Epithelial cell of esophagus (primary cell): ENCODE measurements around the gene LIMCH1.
"Not testable (repeated sequence)": the region's sequence is repeated elsewhere in the genome, so short reads cannot be mapped to it uniquely, and the experiment has no call there.

Source experiments
- DNase-seq: peaks from one replicate; pipeline ENCODE4 v3.0.0; 2010; ENCODE audit warnings: low read depth
- H3K4me3 ChIP-seq: 2 replicates; pipeline ENCODE4 v1.5.1; 2011; ENCODE audit warnings: mild to moderate bottlenecking, low read length, control low read depth
- TF ChIP-seq, protein P1 (sequence below): IDR thresholded peaks from 2 replicates; pipeline ENCODE4 v1.5.1; 2011; ENCODE audit warnings: low read depth, mild to moderate bottlenecking, low read length, control low read depth, inconsistent platforms; ENCODE audit not compliant: insufficient read depth; ENCODE audit errors: missing control alignments

Gene LIMCH1

DNA sequence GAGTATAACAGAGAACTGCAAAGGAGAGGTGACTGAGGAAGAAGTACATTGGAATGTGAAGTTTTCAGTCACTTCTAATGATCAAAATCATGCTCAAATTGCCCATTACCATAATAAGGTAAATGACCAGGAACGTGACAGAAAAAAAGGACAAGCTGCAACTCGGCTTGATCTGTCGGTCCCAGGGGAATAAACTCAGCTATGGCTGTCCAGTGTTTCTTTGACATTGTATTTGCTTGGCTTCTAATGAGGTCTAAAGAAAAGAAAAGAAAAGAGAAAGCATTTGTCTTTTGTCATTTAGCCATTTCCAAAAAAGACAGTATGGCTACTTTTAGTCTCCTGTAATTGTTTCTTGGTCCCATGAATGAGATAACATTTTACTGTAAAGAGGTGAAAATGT, 185.3 kb downstream of the LIMCH1 start:
- H3K4me3 ChIP-seq: no peak overlapping the region
- TF ChIP-seq, protein P1, sequence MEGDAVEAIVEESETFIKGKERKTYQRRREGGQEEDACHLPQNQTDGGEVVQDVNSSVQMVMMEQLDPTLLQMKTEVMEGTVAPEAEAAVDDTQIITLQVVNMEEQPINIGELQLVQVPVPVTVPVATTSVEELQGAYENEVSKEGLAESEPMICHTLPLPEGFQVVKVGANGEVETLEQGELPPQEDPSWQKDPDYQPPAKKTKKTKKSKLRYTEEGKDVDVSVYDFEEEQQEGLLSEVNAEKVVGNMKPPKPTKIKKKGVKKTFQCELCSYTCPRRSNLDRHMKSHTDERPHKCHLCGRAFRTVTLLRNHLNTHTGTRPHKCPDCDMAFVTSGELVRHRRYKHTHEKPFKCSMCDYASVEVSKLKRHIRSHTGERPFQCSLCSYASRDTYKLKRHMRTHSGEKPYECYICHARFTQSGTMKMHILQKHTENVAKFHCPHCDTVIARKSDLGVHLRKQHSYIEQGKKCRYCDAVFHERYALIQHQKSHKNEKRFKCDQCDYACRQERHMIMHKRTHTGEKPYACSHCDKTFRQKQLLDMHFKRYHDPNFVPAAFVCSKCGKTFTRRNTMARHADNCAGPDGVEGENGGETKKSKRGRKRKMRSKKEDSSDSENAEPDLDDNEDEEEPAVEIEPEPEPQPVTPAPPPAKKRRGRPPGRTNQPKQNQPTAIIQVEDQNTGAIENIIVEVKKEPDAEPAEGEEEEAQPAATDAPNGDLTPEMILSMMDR: no peak
- DNase-seq: no peak

DNA sequence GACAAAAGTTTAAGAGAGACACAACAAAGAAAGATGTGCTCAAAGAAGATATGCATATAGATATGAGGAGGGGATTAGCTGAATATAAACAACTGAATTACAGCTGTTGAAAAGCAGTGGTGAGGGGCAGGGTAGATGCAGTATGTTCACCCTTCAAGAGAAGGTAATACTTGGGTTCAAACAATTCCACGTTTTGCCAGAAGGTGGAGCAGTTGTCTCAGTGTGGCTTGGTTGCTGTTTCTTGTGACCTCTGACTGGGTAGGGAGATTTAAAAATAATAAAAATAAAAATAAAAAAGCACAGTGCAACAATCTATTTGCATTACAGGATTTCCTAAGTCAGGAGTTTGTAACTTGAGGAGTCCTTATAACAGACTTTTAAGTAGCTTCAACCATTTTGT, 187.3 kb downstream of the LIMCH1 start:
- H3K4me3 ChIP-seq: no peak overlapping the region
- no peak for DNase-seq
- TF ChIP-seq, protein P1: no peak

DNA sequence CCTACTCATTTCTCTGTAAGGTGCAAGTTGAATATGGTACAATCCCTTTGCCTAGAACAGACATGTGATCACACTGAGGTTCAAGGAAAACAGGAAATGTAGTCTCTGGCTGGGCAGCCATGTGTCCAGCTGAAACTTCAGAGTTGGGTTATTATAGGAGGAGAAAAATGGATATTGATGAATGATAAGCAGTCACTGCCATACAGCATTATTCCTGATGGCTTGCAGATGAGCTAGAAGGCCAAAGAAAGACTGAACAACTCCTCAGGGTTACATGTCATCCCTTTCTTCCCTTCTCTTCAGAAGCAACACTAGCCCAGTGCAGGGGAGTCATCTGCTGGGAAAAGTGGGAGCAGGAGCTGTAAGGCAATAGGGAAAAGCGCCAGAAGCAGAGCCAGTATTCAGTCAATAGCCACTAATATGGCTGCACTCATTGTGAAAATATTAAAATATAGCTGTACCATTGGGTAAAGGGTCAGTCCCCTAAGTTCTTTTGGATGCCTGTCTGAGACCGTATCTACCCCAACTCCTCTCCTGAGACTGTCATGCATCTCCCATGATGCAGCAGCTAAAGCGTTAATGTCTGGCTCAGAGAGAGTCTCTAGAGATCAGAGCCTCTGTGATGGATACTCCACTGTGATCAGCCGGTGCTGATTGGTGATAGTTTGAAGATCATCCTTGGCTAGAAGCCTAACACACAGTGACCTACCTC, 190.1 kb downstream of the LIMCH1 start:
- H3K4me3 ChIP-seq: no peak overlapping the region
- no peak for DNase-seq
- TF ChIP-seq, protein P1: no peak

DNA sequence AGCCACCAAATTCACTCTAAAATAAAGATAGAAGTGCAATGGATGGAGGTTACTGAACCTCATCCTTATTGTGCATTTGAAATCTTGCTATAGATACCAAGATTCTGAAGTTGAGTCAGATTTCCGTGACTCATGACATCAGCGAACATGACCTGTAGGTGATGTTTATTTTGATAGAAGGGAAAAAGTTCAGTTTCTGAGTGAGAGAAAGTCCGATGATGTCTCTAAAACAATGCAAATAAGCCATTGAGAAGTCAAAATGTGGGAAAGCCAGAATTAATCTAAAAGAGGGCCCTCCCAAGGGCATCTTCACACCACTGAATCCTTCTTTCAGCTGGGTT, 190.6 kb downstream of the LIMCH1 start:
- DNase-seq: peak; percentile 42
- TF ChIP-seq, protein P1: no peak
- H3K4me3 ChIP-seq: no peak overlapping the region

GRCh38 chr4:41731569-41732126, 193.7 kb downstream of the LIMCH1 start:
- H3K4me3 ChIP-seq: no peak overlapping the region
- TF ChIP-seq, protein P1: no peak
- DNase-seq: no peak

DNA sequence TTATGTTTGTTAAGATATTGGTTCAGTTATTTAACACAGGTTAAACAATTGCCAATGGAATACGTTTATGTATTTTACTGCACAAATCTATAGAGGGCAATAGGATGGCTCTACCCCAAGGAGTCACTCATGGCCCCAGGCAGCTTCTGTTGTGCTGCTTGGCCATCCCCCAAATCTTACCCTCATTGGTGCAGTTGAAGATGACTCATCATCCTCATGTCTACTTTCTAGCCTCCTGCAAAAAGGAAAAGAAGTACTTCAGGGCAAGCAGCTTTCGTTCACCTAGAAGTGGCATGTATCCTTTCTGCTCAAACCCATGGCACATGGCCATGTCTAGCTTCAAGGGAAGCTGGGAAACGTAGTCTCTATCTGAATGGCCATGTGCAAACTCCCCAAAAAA, 196.4 kb downstream of the LIMCH1 start:
- DNase-seq: peak; percentile 38
- no peak overlapping the region for H3K4me3 ChIP-seq
- TF ChIP-seq, protein P1: no peak

- DNase-seq: not testable (repeated sequence)
Observed at GRCh38 chr4:41737491-41737890, 199.5 kb downstream of the LIMCH1 start.

GRCh38 chr4:41741354-41741753, 203.4 kb downstream of the LIMCH1 start:
- H3K4me3 ChIP-seq: no peak overlapping the region
- no peak for DNase-seq
- TF ChIP-seq, protein P1: no peak

More at GRCh38 chr4:41737491-41737890, 199.5 kb downstream of the LIMCH1 start:
- not testable (repeated sequence) for H3K4me3 ChIP-seq
